ENCODE data around the gene CCNG2.

- TF ChIP-seq, protein P1, sequence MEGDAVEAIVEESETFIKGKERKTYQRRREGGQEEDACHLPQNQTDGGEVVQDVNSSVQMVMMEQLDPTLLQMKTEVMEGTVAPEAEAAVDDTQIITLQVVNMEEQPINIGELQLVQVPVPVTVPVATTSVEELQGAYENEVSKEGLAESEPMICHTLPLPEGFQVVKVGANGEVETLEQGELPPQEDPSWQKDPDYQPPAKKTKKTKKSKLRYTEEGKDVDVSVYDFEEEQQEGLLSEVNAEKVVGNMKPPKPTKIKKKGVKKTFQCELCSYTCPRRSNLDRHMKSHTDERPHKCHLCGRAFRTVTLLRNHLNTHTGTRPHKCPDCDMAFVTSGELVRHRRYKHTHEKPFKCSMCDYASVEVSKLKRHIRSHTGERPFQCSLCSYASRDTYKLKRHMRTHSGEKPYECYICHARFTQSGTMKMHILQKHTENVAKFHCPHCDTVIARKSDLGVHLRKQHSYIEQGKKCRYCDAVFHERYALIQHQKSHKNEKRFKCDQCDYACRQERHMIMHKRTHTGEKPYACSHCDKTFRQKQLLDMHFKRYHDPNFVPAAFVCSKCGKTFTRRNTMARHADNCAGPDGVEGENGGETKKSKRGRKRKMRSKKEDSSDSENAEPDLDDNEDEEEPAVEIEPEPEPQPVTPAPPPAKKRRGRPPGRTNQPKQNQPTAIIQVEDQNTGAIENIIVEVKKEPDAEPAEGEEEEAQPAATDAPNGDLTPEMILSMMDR (IDR thresholded peaks at IDR 0.05) = no peak
- TF ChIP-seq POLR2A (IDR thresholded peaks at IDR 0.05) = no peak
Measured at GRCh38 chr4:77209012-77209411, 52.0 kb downstream of the CCNG2 start.
